Measurements from ENCODE around the gene NRROS.

- TF ChIP-seq ZNF274 (IDR thresholded peaks at IDR 0.05; ENCODE audit: low read depth, low read length): no peak
- TF ChIP-seq SUZ12 (IDR thresholded peaks at IDR 0.05; ENCODE audit: extremely low read depth, insufficient read depth, insufficient read length): no peak
Measured at GRCh38 chr3:196617256-196617655, 22.2 kb upstream of the NRROS start.

All from NT2/D1 (cell line).